Body of pancreas (tissue), 4 donors: ENCODE results near the gene GARS1. TPM values are rescaled to one million over a fixed set of nuclear protein-coding genes. Genes with fewer than 3 reads are reported as not detected.

ENCODE experiments used
- ATAC-seq: fragments of 150-250 bp; one replicate; pipeline ENCODE4 v1.9.1; 2016
- DNase-seq, 4 donors: peaks; one replicate each; pipeline ENCODE4 v3.0.0-alpha.2; 2019
- H3K27ac ChIP-seq, 4 donors: fragments of 200-600 bp; sonication (generic); 1 replicate in 3 of 4; 2 replicates in 1 of 4; pipeline versions ENCODE4 v1.5.1 to v1.6.1; 2016 to 2019; ENCODE audit warnings: mild to moderate bottlenecking in 1 of 4, mixed read lengths in 1 of 4, moderate library complexity in 1 of 4
- H3K27me3 ChIP-seq, 2 donors: fragments of 200-600 bp; sonication (generic); one replicate each; pipeline ENCODE4 v1.6.0; 2016; ENCODE audit warnings: mild to moderate bottlenecking in 1 of 2
- H3K36me3 ChIP-seq, 2 donors: fragments of 200-600 bp; sonication (generic); replicated peaks in 1 of 2; 2 replicates each; pipeline ENCODE4 v1.5.1; 2016; ENCODE audit warnings: low read depth in 2 of 2; ENCODE audit not compliant: insufficient read depth in 1 of 2
- H3K4me1 ChIP-seq: fragments of 200-600 bp; sonication (generic); one replicate; pipeline ENCODE4 v1.6.0; 2016
- H3K4me3 ChIP-seq, 2 donors: fragments of 200-600 bp; sonication (generic); 1 replicate in 1 of 2; 2 replicates in 1 of 2; pipeline ENCODE4 v1.5.1; 2016 to 2019
- H3K9me3 ChIP-seq, 3 donors: fragments of 200-600 bp; sonication (generic); 1 replicate in 2 of 3; 2 replicates in 1 of 3; pipeline ENCODE4 v1.5.1; 2016
- CTCF ChIP-seq, 7 experiments: fragments of 450-650 bp in 4 of 7; fragments of 200-600 bp in 3 of 7; sonication (generic) in 3 of 7; IDR thresholded peaks; one replicate each; pipeline ENCODE4 v1.5.1; 2016 to 2019; ENCODE audit warnings: antibody characterized with exemption in 7 of 7
- POLR2A ChIP-seq, 3 donors: fragments of 450-650 bp; IDR thresholded peaks; one replicate each; pipeline ENCODE4 v1.6.1; 2016; ENCODE audit warnings: antibody characterized with exemption in 3 of 3, mild to moderate bottlenecking in 2 of 3
- WGBS, 2 donors: methylation state at CpG; one replicate each; pipeline ENCODE4 v1.1.5; 2017; 5-methylcytosine and 5-hydroxymethylcytosine counted together
- intact Hi-C: fragments of 100-400 bp; cut with DNase I; formaldehyde crosslinking; loops from one replicate; pipeline ENCODE4 v1.15.1; 2023
- total RNA-seq, 2 donors: library from RNA; depleted of rRNA; stranded (reverse); fragments of >200 nt; gene quantifications; one replicate each; pipeline ENCODE4 v1.1.0, GENCODE V29; 2016

The GARS1 gene
- total RNA-seq, 2 donors from 2014 or later, result 43.1 to 70.9 TPM

- no peak for TF ChIP-seq CTCF (IDR thresholded peaks at IDR 0.05)
- no peak for TF ChIP-seq POLR2A (IDR thresholded peaks at IDR 0.05)
- Histone ChIP-seq H3K27ac (no peak overlapping the region), H3K9me3 (no peaks in the 10 kb centered on the region), H3K27me3 (peaks cover 0 to 16% of the 10 kb centered on the region in 2 donors), H3K4me3 (no peak overlapping the region), H3K4me1 (peaks cover 17% of the 10 kb centered on the region), H3K36me3 (no peaks in the 10 kb centered on the region)
- 77 to 81% methylated on average over 2 of the region's 2 CpGs for WGBS, 2 donors
- no peak for DNase-seq
- intact Hi-C loops, result no loop called here
- ATAC-seq, result no peak
Observed at GRCh38 chr7:30678805-30679204, 84.1 kb downstream of the GARS1 start.

- H3K27me3 ChIP-seq, result peaks cover 0 to 16% of the 10 kb centered on the region in 2 donors
- DNase-seq, result no peak
- WGBS, 2 donors, result 24 to 25% methylated on average over 2 of the region's 2 CpGs
- H3K27ac ChIP-seq, result no peak overlapping the region
- H3K4me3 ChIP-seq, result no peak overlapping the region
- intact Hi-C loops, result no loop called here
- TF ChIP-seq CTCF (IDR thresholded peaks at IDR 0.05) (no peak), POLR2A (IDR thresholded peaks at IDR 0.05) (no peak)
- H3K4me1 ChIP-seq, result peaks cover 17% of the 10 kb centered on the region
- H3K9me3 ChIP-seq, result no peaks in the 10 kb centered on the region
- no peak for ATAC-seq
- H3K36me3 ChIP-seq, result no peaks in the 10 kb centered on the region
Observed at GRCh38 chr7:30679664-30680063, 85.0 kb downstream of the GARS1 start.

- WGBS, 2 donors, result 25 to 35% methylated on average over 6 to 16 of the region's 16 CpGs
- Histone ChIP-seq H3K36me3 (no peaks in the 10 kb centered on the region), H3K27ac (no peak overlapping the region), H3K4me1 (peaks cover 17% of the 10 kb centered on the region), H3K4me3 (no peak overlapping the region), H3K27me3 (peaks cover 0 to 16% of the 10 kb centered on the region in 2 donors), H3K9me3 (no peaks in the 10 kb centered on the region)
- DNase-seq (no peak), ATAC-seq (no peak)
- intact Hi-C loops, result no loop called here
- TF ChIP-seq CTCF (IDR thresholded peaks at IDR 0.05) (no peak), POLR2A (IDR thresholded peaks at IDR 0.05) (no peak)
Observed at GRCh38 chr7:30681331-30681797, 86.7 kb downstream of the GARS1 start.

- no peaks in the 10 kb centered on the region for H3K9me3 ChIP-seq
- ATAC-seq (peak; percentile 38), DNase-seq (peak in 2 of 4 donors; percentile 30 to 43)
- intact Hi-C loops, result no loop called here
- peak overlapping the region in 1 of 2 donors; percentile 12 for H3K4me3 ChIP-seq
- no peak for TF ChIP-seq POLR2A (IDR thresholded peaks at IDR 0.05)
- TF ChIP-seq CTCF (IDR thresholded peaks at IDR 0.05), result no peak
- H3K27ac ChIP-seq, result no peak overlapping the region
- 2 to 7% methylated on average over 8 to 40 of the region's 40 CpGs for WGBS, 2 donors
- peaks cover 17% of the 10 kb centered on the region for H3K4me1 ChIP-seq
- peaks cover 0 to 16% of the 10 kb centered on the region in 2 donors for H3K27me3 ChIP-seq
- no peaks in the 10 kb centered on the region for H3K36me3 ChIP-seq
Observed at GRCh38 chr7:30681815-30682211, 87.1 kb downstream of the GARS1 start.
